ENCODE data around the gene EDA. TPM values are rescaled to one million over a fixed set of nuclear protein-coding genes. Genes with fewer than 3 reads are reported as not detected.

Gene EDA
- total and polyA plus RNA-seq, 10 of the 15 experiments (the other 5 are each of a cell fraction or from before 2014, with no cell fraction given), result 0.06 TPM; not detected in 9

- BruUV-seq (replicated peaks), result no TSS peak
- no peaks in the 10 kb centered on the region for H4K20me1 ChIP-seq (ENCODE audit: control insufficient read depth, insufficient read depth)
Measured at GRCh38 chrX:69991685-69992084, 375.8 kb downstream of the EDA start.

More at GRCh38 chrX:69991685-69992084, 375.8 kb downstream of the EDA start:
- in situ Hi-C loops (cut with MboI), result no loop called here
- DNase-seq (ENCODE audit: low read depth, low spot score) (no peak), FAIRE-seq (no peak), ATAC-seq (no peak)
- TF ChIP-seq ZNF24 (IDR thresholded peaks at IDR 0.05) (no peak), BHLHE40 (IDR thresholded peaks at IDR 0.05; ENCODE audit: borderline replicate concordance in 1 of 2, low read depth in 2 of 2, low read length in 1 of 2) (no peak), SREBF1 (IDR thresholded peaks at IDR 0.05; ENCODE audit: low read length) (no peak), FOXK2 (IDR thresholded peaks at IDR 0.05) (no peak), ZBED1 (IDR thresholded peaks at IDR 0.05; ENCODE audit: borderline replicate concordance) (no peak), ATF7 (IDR thresholded peaks at IDR 0.05; ENCODE audit: low read depth) (no peak), HSF1 (IDR thresholded peaks at IDR 0.05; ENCODE audit: low read depth, low read length) (no peak), IRF3 (IDR thresholded peaks at IDR 0.05) (no peak), PML (IDR thresholded peaks at IDR 0.05; ENCODE audit: low read length) (no peak), TAF1 (IDR thresholded peaks at IDR 0.05; ENCODE audit: borderline replicate concordance, low read depth, low read length) (no peak), TARDBP (IDR thresholded peaks at IDR 0.05; ENCODE audit: borderline replicate concordance) (no peak), NBN (IDR thresholded peaks at IDR 0.05) (no peak), SP1 (IDR thresholded peaks at IDR 0.05; ENCODE audit: low read depth, low read length) (no peak), SMC3 (IDR thresholded peaks at IDR 0.05; ENCODE audit: borderline replicate concordance, low read length) (no peak), LARP7 (IDR thresholded peaks at IDR 0.05) (no peak), POU2F2 (IDR thresholded peaks at IDR 0.05; ENCODE audit: borderline replicate concordance, low read depth, low read length) (no peak)
- TF ChIP-seq, protein P1, sequence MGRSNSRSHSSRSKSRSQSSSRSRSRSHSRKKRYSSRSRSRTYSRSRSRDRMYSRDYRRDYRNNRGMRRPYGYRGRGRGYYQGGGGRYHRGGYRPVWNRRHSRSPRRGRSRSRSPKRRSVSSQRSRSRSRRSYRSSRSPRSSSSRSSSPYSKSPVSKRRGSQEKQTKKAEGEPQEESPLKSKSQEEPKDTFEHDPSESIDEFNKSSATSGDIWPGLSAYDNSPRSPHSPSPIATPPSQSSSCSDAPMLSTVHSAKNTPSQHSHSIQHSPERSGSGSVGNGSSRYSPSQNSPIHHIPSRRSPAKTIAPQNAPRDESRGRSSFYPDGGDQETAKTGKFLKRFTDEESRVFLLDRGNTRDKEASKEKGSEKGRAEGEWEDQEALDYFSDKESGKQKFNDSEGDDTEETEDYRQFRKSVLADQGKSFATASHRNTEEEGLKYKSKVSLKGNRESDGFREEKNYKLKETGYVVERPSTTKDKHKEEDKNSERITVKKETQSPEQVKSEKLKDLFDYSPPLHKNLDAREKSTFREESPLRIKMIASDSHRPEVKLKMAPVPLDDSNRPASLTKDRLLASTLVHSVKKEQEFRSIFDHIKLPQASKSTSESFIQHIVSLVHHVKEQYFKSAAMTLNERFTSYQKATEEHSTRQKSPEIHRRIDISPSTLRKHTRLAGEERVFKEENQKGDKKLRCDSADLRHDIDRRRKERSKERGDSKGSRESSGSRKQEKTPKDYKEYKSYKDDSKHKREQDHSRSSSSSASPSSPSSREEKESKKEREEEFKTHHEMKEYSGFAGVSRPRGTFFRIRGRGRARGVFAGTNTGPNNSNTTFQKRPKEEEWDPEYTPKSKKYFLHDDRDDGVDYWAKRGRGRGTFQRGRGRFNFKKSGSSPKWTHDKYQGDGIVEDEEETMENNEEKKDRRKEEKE (IDR thresholded peaks at IDR 0.05), result no peak
- Histone ChIP-seq H3K79me2 (ENCODE audit: control insufficient read depth, insufficient read depth, low read length) (no peaks in the 10 kb centered on the region), H3K9ac (ENCODE audit: control insufficient read depth, insufficient read depth, low read length) (no peak overlapping the region), H3K27me3 (replicated peaks in 1 of 2; ENCODE audit: control insufficient read depth in 2 of 2, insufficient read depth in 2 of 2, low read length in 1 of 2) (no peaks in the 10 kb centered on the region), H3K9me3 (replicated peaks; ENCODE audit: control insufficient read depth, insufficient read depth, low read length) (no peaks in the 10 kb centered on the region), H3K27ac (ENCODE audit: control insufficient read depth, insufficient read depth) (no peak overlapping the region), H3K4me3 (no peak overlapping the region), H2AFZ (ENCODE audit: control insufficient read depth, low read depth, low read length) (no peak overlapping the region), H3K4me2 (ENCODE audit: control insufficient read depth, insufficient read depth) (no peak overlapping the region), H3K36me3 (ENCODE audit: control insufficient read depth in 2 of 2, insufficient read depth in 2 of 2, low read length in 1 of 2) (no peaks in the 10 kb centered on the region), H3K4me1 (ENCODE audit: control insufficient read depth, insufficient read depth, low read length) (no peaks in the 10 kb centered on the region)
- RAD21 ChIA-PET (ENCODE audit: unreplicated experiment), result no interaction called here
- 26% methylated on average over 3 of the region's 3 CpGs for WGBS (ENCODE audit: insufficient coverage, insufficient replicate concordance, low lambda C conversion rate, missing lambda C conversion rate)
- CTCF ChIA-PET, result no interaction called here
- SMC1A ChIA-PET (ENCODE audit: uncharacterized antibody, unreplicated experiment), result no interaction called here
- intact Hi-C loops (cut with micrococcal nuclease; ENCODE audit: unreplicated experiment), result no loop called here
- POLR2A ChIA-PET, result no interaction called here
